Stomach (tissue), 9 donors: ENCODE results near the gene FUT6. TPM values are rescaled to one million over a fixed set of nuclear protein-coding genes. Genes with fewer than 3 reads are reported as not detected.

ENCODE experiments used
- DNase-seq, 2 donors: peaks; one replicate each; pipeline versions ENCODE4 v3.0.0 to v3.0.0-alpha.2; 2013 to 2019
- H3K27ac ChIP-seq, 5 donors: fragments of 200-600 bp in 4 of 5; sonication (generic) in 4 of 5; one replicate each; pipeline ENCODE4 v1.5.1; 2013 to 2019; ENCODE audit warnings: mild to moderate bottlenecking in 1 of 5, moderate library complexity in 1 of 5
- H3K27me3 ChIP-seq, 3 donors: fragments of 200-600 bp; sonication (generic); one replicate each; pipeline ENCODE4 v1.5.1; 2017 to 2019; ENCODE audit warnings: mixed run types in 1 of 3
- H3K36me3 ChIP-seq, 4 donors: fragments of 200-600 bp; sonication (generic); 1 replicate in 3 of 4; 2 replicates in 1 of 4; pipeline ENCODE4 v1.5.1; 2016 to 2019
- H3K4me1 ChIP-seq, 4 donors: fragments of 200-600 bp; sonication (generic); one replicate each; pipeline ENCODE4 v1.5.1; 2016 to 2019
- H3K4me3 ChIP-seq, 4 donors: fragments of 200-600 bp; sonication (generic) in 3 of 4; one replicate each; pipeline ENCODE4 v1.5.1; 2016 to 2019; ENCODE audit warnings: mild to moderate bottlenecking in 1 of 4
- H3K9me3 ChIP-seq, 4 donors: fragments of 200-600 bp; sonication (generic); one replicate each; pipeline ENCODE4 v1.5.1; 2016 to 2019
- CTCF ChIP-seq, 7 experiments: fragments of 450-650 bp in 4 of 7; fragments of 200-600 bp in 3 of 7; sonication (generic) in 3 of 7; IDR thresholded peaks; one replicate each; pipeline ENCODE4 v1.5.1; 2016 to 2019; ENCODE audit warnings: antibody characterized with exemption in 7 of 7, control low read depth in 2 of 7, mild to moderate bottlenecking in 1 of 7
- EP300 ChIP-seq: sonication (generic); formaldehyde crosslinking; IDR thresholded peaks from one replicate; pipeline ENCODE4 v1.6.1; 2017; ENCODE audit warnings: antibody characterized with exemption
- POLR2A ChIP-seq, 4 donors: fragments of 450-650 bp; IDR thresholded peaks; one replicate each; pipeline ENCODE4 v1.6.1; 2016; ENCODE audit warnings: antibody characterized with exemption in 4 of 4, control low read depth in 2 of 4, mild to moderate bottlenecking in 1 of 4, moderate library complexity in 1 of 4
- POLR2AphosphoS5 ChIP-seq, 3 donors: sonication (generic); formaldehyde crosslinking; IDR thresholded peaks; one replicate each; pipeline ENCODE4 v1.6.1; 2016; ENCODE audit warnings: antibody characterized with exemption in 3 of 3
- WGBS, 5 donors: extraction: QIAGEN DNeasy Blood & Tissue Kit in 3 of 5; methylation state at CpG; one replicate each; pipeline versions ENCODE4 v1.1.5 to v1.1.7; 2013 to 2018; 5-methylcytosine and 5-hydroxymethylcytosine counted together
- intact Hi-C: fragments of 100-400 bp; cut with DNase I; formaldehyde crosslinking; loops from one replicate; pipeline ENCODE4 v1.15.1; 2023; ENCODE audit warnings: low total_unique reads
- polyA plus RNA-seq, 3 donors: library from polyadenylated mRNA; stranded (reverse); fragments of 200-250 nt; gene quantifications; one replicate each; pipeline ENCODE4 v1.2.3, GENCODE V29; 2013
- total RNA-seq, 5 donors: library from RNA; depleted of rRNA; stranded (reverse); fragments of >200 nt; gene quantifications; one replicate each; pipeline versions ENCODE4 v1.1.0 to v1.2.3, GENCODE V29; 2014 to 2016
- donor health status: healthy with polysubstance abuse.
- donor health status: Bipolar disorder and iron deficiency.
- donor health status: healthy.

FUT6 gene
- total and polyA plus RNA-seq, 8 donors, result 0.18 to 105 (median 15.3) TPM; not detected in 5

- DNase-seq, result no peak
- no peak for TF ChIP-seq CTCF (IDR thresholded peaks at IDR 0.05)
- TF ChIP-seq POLR2AphosphoS5 (IDR thresholded peaks at IDR 0.05), result no peak
- TF ChIP-seq EP300, result no peak
- no peak for TF ChIP-seq POLR2A (IDR thresholded peaks at IDR 0.05)
- peaks cover 53 to 67% (median 67%) of the 10 kb centered on the region in 4 donors for H3K36me3 ChIP-seq
- H3K9me3 ChIP-seq, result no peaks in the 10 kb centered on the region
- H3K27me3 ChIP-seq, result no peaks in the 10 kb centered on the region
- whole genome bisulfite sequencing, 5 donors, result 85 to 98% (median 92%) methylated on average over 5 of the region's 5 CpGs
- no peak overlapping the region for H3K27ac ChIP-seq
- H3K4me1 ChIP-seq, result peaks cover 7 to 17% (median 13%) of the 10 kb centered on the region in 4 donors
- intact Hi-C loops, result no loop called here
- H3K4me3 ChIP-seq, result no peak overlapping the region
Observed at GRCh38 chr19:5788422-5788821, 51.1 kb downstream of the FUT6 start.

GRCh38 chr19:5787409-5788182 lies 51.9 kb downstream of the FUT6 start:
- H3K36me3 ChIP-seq, result peaks cover 53 to 76% (median 72%) of the 10 kb centered on the region in 4 donors
- intact Hi-C loops, result no loop called here
- no peaks in the 10 kb centered on the region for H3K27me3 ChIP-seq
- H3K9me3 ChIP-seq, result no peaks in the 10 kb centered on the region
- TF ChIP-seq POLR2A (IDR thresholded peaks at IDR 0.05) (no peak), EP300 (no peak), CTCF (IDR thresholded peaks at IDR 0.05) (no peak), POLR2AphosphoS5 (IDR thresholded peaks at IDR 0.05) (no peak)
- H3K27ac ChIP-seq, result no peak overlapping the region
- WGBS, 5 donors, result 91 to 94% (median 94%) methylated on average over 23 to 39 of the region's 39 CpGs
- DNase-seq, result no peak
- peaks cover 7 to 17% (median 13%) of the 10 kb centered on the region in 4 donors for H3K4me1 ChIP-seq
- no peak overlapping the region for H3K4me3 ChIP-seq

GRCh38 chr19:5786593-5787408 lies 52.7 kb downstream of the FUT6 start:
- no peak overlapping the region for H3K27ac ChIP-seq
- DNase-seq, result peak in 1 of 2 donors; percentile 17
- no peaks in the 10 kb centered on the region for H3K27me3 ChIP-seq
- H3K36me3 ChIP-seq, result peaks cover 53 to 77% (median 72%) of the 10 kb centered on the region in 4 donors
- TF ChIP-seq POLR2AphosphoS5 (IDR thresholded peaks at IDR 0.05), result no peak
- TF ChIP-seq EP300, result no peak
- 86 to 93% (median 91%) methylated on average over 38 to 44 of the region's 44 CpGs for WGBS, 5 donors
- intact Hi-C loops, result no loop called here
- H3K9me3 ChIP-seq, result no peaks in the 10 kb centered on the region
- H3K4me3 ChIP-seq, result no peak overlapping the region
- H3K4me1 ChIP-seq, result peaks cover 7 to 17% (median 13%) of the 10 kb centered on the region in 4 donors

GRCh38 chr19:5785423-5785822 lies 54.1 kb downstream of the FUT6 start:
- H3K27ac ChIP-seq, result no peak overlapping the region
- peaks cover 7 to 14% (median 9%) of the 10 kb centered on the region in 4 donors for H3K4me1 ChIP-seq
- intact Hi-C loops, result no loop called here
- no peak overlapping the region for H3K4me3 ChIP-seq
- DNase-seq, result no peak
- 90 to 98% (median 95%) methylated on average over 19 to 37 of the region's 37 CpGs for WGBS, 5 donors
- H3K9me3 ChIP-seq, result no peaks in the 10 kb centered on the region
- no peaks in the 10 kb centered on the region for H3K27me3 ChIP-seq
- peaks cover 53 to 77% (median 72%) of the 10 kb centered on the region in 4 donors for H3K36me3 ChIP-seq
- TF ChIP-seq CTCF (IDR thresholded peaks at IDR 0.05) (no peak), POLR2AphosphoS5 (IDR thresholded peaks at IDR 0.05) (no peak), EP300 (no peak), POLR2A (IDR thresholded peaks at IDR 0.05) (no peak)
